ENCODE data around the gene HIVEP3. TPM values are rescaled to one million over a fixed set of nuclear protein-coding genes. Genes with fewer than 3 reads are reported as not detected.

Gene HIVEP3
- total RNA-seq, 4 donors from 2014 or later: 4.2 to 6.5 (median 4.7) TPM

DNA sequence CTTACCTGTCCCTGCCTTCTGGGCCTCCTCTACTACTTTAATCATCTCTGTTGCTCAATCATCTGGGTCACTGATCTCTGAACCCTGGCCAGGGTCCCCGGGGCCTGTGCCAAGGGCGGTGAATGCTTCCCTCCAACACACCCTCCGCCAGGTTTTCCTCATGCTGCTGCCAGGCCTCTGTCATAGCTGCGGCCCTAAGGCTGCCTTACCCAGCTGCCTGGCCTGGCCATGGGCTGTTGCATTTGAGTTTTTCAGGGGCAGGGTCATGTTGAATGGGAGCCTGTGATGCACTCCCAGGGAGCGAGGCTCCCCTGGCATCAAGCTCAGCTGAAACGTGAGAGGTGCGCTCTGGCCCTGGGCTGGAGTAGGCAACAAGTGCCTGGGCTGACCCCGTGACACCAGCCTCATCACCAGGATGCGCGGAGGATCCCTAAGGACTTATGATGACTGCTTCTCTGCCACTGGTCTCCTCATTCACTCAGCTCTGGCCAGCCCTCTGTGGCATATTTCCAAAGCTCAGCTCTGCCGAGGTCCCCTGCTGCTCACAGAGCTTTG lies 441.8 kb downstream of the HIVEP3 start:
- Histone ChIP-seq H3K4me1 (peaks cover 0 to 53% (median 32%) of the 10 kb centered on the region in 4 donors), H3K27ac (peak overlapping the region in 3 of 4 donors; percentile 13 to 70 (median 56))
- DNase-seq (ENCODE audit: low spot score in 2 of 2): peak in 1 of 2 donors; percentile 45

GRCh38 chr1:41475859-41476567 lies 442.7 kb downstream of the HIVEP3 start:
- DNase-seq (ENCODE audit: low spot score in 2 of 2): no peak
- WGBS, 2 donors: 38 to 59% methylated on average over 8 of the region's 8 CpGs
- Histone ChIP-seq H3K9me3 (no peaks in the 10 kb centered on the region), H3K4me3 (no peak overlapping the region), H3K36me3 (no peaks in the 10 kb centered on the region), H3K27me3 (no peaks in the 10 kb centered on the region), H3K27ac (peak overlapping the region; percentile 5 to 70 (median 34)), H3K4me1 (peaks cover 0 to 53% (median 32%) of the 10 kb centered on the region in 4 donors)
- TF ChIP-seq, protein P1, sequence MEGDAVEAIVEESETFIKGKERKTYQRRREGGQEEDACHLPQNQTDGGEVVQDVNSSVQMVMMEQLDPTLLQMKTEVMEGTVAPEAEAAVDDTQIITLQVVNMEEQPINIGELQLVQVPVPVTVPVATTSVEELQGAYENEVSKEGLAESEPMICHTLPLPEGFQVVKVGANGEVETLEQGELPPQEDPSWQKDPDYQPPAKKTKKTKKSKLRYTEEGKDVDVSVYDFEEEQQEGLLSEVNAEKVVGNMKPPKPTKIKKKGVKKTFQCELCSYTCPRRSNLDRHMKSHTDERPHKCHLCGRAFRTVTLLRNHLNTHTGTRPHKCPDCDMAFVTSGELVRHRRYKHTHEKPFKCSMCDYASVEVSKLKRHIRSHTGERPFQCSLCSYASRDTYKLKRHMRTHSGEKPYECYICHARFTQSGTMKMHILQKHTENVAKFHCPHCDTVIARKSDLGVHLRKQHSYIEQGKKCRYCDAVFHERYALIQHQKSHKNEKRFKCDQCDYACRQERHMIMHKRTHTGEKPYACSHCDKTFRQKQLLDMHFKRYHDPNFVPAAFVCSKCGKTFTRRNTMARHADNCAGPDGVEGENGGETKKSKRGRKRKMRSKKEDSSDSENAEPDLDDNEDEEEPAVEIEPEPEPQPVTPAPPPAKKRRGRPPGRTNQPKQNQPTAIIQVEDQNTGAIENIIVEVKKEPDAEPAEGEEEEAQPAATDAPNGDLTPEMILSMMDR (IDR thresholded peaks at IDR 0.05): no peak
- TF ChIP-seq POLR2A (IDR thresholded peaks at IDR 0.05): no peak
- TF ChIP-seq EP300 (IDR thresholded peaks at IDR 0.05): peak in 1 of 2 donors; percentile 15

More for the DNA sequence above, 441.8 kb downstream of the HIVEP3 start:
- WGBS, 2 donors: 65 to 71% methylated on average over 10 to 11 of the region's 11 CpGs
- TF ChIP-seq, protein P1 (IDR thresholded peaks at IDR 0.05): no peak
- TF ChIP-seq EP300 (IDR thresholded peaks at IDR 0.05): peak in 1 of 2 donors; percentile 34
- no peaks in the 10 kb centered on the region for H3K36me3 ChIP-seq
- H3K9me3 ChIP-seq: no peaks in the 10 kb centered on the region
- H3K4me3 ChIP-seq: no peak overlapping the region
- H3K27me3 ChIP-seq: no peaks in the 10 kb centered on the region

GRCh38 chr1:41475346-41475745 lies 443.4 kb downstream of the HIVEP3 start:
- Histone ChIP-seq H3K27me3 (no peaks in the 10 kb centered on the region), H3K9me3 (no peaks in the 10 kb centered on the region), H3K36me3 (no peaks in the 10 kb centered on the region), H3K27ac (peak overlapping the region; percentile 5 to 81 (median 66)), H3K4me1 (peaks cover 0 to 53% (median 32%) of the 10 kb centered on the region in 4 donors), H3K4me3 (no peak overlapping the region)
- DNase-seq (ENCODE audit: low spot score in 2 of 2): no peak
- TF ChIP-seq EP300 (IDR thresholded peaks at IDR 0.05): no peak
- TF ChIP-seq POLR2A (IDR thresholded peaks at IDR 0.05): no peak
- TF ChIP-seq, protein P1 (IDR thresholded peaks at IDR 0.05): no peak
- WGBS, 2 donors: 80 to 88% methylated on average over 4 of the region's 4 CpGs

GRCh38 chr1:41474490-41475271 lies 444.0 kb downstream of the HIVEP3 start:
- 16 to 40% methylated on average over 6 to 17 of the region's 17 CpGs for WGBS, 2 donors
- Histone ChIP-seq H3K4me3 (no peak overlapping the region), H3K4me1 (peaks cover 0 to 53% (median 32%) of the 10 kb centered on the region in 4 donors), H3K9me3 (no peaks in the 10 kb centered on the region), H3K36me3 (no peaks in the 10 kb centered on the region), H3K27me3 (no peaks in the 10 kb centered on the region), H3K27ac (peak overlapping the region; percentile 16 to 81 (median 66))
- no peak for DNase-seq (ENCODE audit: low spot score in 2 of 2)
- peak in 1 of 2 donors; percentile 18 for TF ChIP-seq EP300 (IDR thresholded peaks at IDR 0.05)
- TF ChIP-seq, protein P1 (IDR thresholded peaks at IDR 0.05): no peak

Measured in tibial nerve (tissue), 4 donors.